DND-41 (cell line): ENCODE measurements around the gene HTRA1.

Experiments
- ATAC-seq: fragments of 200-7000 bp; cut with Tn5 transposase; 3 replicates; pipeline ENCODE4 v1.9.1; 2021; ENCODE audit warnings: low read depth; ENCODE audit not compliant: insufficient read depth
- DNase-seq: peaks from one replicate; pipeline ENCODE4 v3.0.0-alpha.2; 2020
- H2AFZ ChIP-seq: 2 replicates; pipeline ENCODE4 v1.6.0; 2012; ENCODE audit warnings: low read depth, low read length
- H3K27ac ChIP-seq: 2 replicates; pipeline ENCODE4 v1.5.1; 2012; ENCODE audit warnings: low read length, inconsistent platforms
- H3K27me3 ChIP-seq: fragments of 200-600 bp; sonication (generic); 2 replicates; pipeline ENCODE4 v1.6.0; 2012; ENCODE audit warnings: low read length, mild to moderate bottlenecking, inconsistent platforms; ENCODE audit not compliant: insufficient read depth, poor library complexity
- H3K36me3 ChIP-seq: 2 replicates; pipeline ENCODE4 v1.5.1; 2012; ENCODE audit warnings: low read length, inconsistent platforms; ENCODE audit not compliant: insufficient read depth
- H3K4me1 ChIP-seq: 2 replicates; pipeline ENCODE4 v1.5.1; 2012; ENCODE audit warnings: mild to moderate bottlenecking, low read length; ENCODE audit not compliant: insufficient read depth
- H3K4me2 ChIP-seq: 2 replicates; pipeline ENCODE4 v1.6.0; 2012; ENCODE audit warnings: mild to moderate bottlenecking, moderate library complexity, low read length, inconsistent platforms; ENCODE audit not compliant: insufficient read depth
- H3K4me3 ChIP-seq, 2 experiments: fragments of 200-600 bp in 1 of 2; shearing (Covaris generic) in 1 of 2; 2 replicates each; pipeline ENCODE4 v1.5.1; 2012 to 2016; ENCODE audit warnings: inconsistent platforms in 2 of 2, low read length in 2 of 2, mild to moderate bottlenecking in 2 of 2, low read depth in 1 of 2, moderate library complexity in 1 of 2
- H3K79me2 ChIP-seq: 2 replicates; pipeline ENCODE4 v1.6.0; 2012; ENCODE audit warnings: low read length, inconsistent platforms; ENCODE audit not compliant: insufficient read depth
- H3K9ac ChIP-seq: 2 replicates; pipeline ENCODE4 v1.6.0; 2012; ENCODE audit warnings: low read depth, mild to moderate bottlenecking, inconsistent platforms, low read length, moderate library complexity
- H3K9me3 ChIP-seq: 2 replicates; pipeline ENCODE4 v1.5.1; 2012; ENCODE audit warnings: low read length, moderate library complexity, mild to moderate bottlenecking, inconsistent platforms; ENCODE audit not compliant: insufficient read depth, severe bottlenecking
- H4K20me1 ChIP-seq: 2 replicates; pipeline ENCODE4 v1.6.0; 2012; ENCODE audit warnings: low read length; ENCODE audit not compliant: insufficient read depth
- EZH2 ChIP-seq: IDR thresholded peaks from 3 replicates; pipeline ENCODE4 v1.6.1; 2012; ENCODE audit warnings: borderline replicate concordance, low read depth, mild to moderate bottlenecking, moderate library complexity, low read length, inconsistent platforms; ENCODE audit not compliant: severe bottlenecking
- TF ChIP-seq, protein P1 (sequence below): IDR thresholded peaks from 2 replicates; pipeline ENCODE4 v1.5.1; 2012; ENCODE audit warnings: borderline replicate concordance, low read length, moderate library complexity, mild to moderate bottlenecking; ENCODE audit not compliant: poor library complexity, severe bottlenecking; ENCODE audit errors: extremely low read depth

HTRA1 gene

GRCh38 chr10:122550983-122551382 is 89.6 kb downstream of the HTRA1 start:
- no peaks in the 10 kb centered on the region for H3K9me3 ChIP-seq
- H3K4me1 ChIP-seq, result peaks cover 4% of the 10 kb centered on the region; the same call in 1 of the 2 replicates
- no peak for DNase-seq
- TF ChIP-seq, protein P1, sequence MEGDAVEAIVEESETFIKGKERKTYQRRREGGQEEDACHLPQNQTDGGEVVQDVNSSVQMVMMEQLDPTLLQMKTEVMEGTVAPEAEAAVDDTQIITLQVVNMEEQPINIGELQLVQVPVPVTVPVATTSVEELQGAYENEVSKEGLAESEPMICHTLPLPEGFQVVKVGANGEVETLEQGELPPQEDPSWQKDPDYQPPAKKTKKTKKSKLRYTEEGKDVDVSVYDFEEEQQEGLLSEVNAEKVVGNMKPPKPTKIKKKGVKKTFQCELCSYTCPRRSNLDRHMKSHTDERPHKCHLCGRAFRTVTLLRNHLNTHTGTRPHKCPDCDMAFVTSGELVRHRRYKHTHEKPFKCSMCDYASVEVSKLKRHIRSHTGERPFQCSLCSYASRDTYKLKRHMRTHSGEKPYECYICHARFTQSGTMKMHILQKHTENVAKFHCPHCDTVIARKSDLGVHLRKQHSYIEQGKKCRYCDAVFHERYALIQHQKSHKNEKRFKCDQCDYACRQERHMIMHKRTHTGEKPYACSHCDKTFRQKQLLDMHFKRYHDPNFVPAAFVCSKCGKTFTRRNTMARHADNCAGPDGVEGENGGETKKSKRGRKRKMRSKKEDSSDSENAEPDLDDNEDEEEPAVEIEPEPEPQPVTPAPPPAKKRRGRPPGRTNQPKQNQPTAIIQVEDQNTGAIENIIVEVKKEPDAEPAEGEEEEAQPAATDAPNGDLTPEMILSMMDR, result no peak
- no peak for TF ChIP-seq EZH2
- no peaks in the 10 kb centered on the region for H4K20me1 ChIP-seq
- peak; percentile 49; the same call in 2 of the 3 replicates for ATAC-seq
- no peak overlapping the region for H3K27ac ChIP-seq
- no peak overlapping the region for H2AFZ ChIP-seq
- no peaks in the 10 kb centered on the region for H3K27me3 ChIP-seq
- H3K9ac ChIP-seq, result no peak overlapping the region
- H3K4me2 ChIP-seq, result no peak overlapping the region
- H3K36me3 ChIP-seq, result no peaks in the 10 kb centered on the region
- no peaks in the 10 kb centered on the region for H3K79me2 ChIP-seq
- no peak overlapping the region for H3K4me3 ChIP-seq

- no peaks in the 10 kb centered on the region for H3K27me3 ChIP-seq
- H3K4me1 ChIP-seq, result peaks cover 4% of the 10 kb centered on the region; the same call in 1 of the 2 replicates
- H3K79me2 ChIP-seq, result no peaks in the 10 kb centered on the region
- H4K20me1 ChIP-seq, result no peaks in the 10 kb centered on the region
- H3K4me2 ChIP-seq, result no peak overlapping the region
- TF ChIP-seq, protein P1, result no peak
- TF ChIP-seq EZH2, result no peak
- H3K9me3 ChIP-seq, result no peaks in the 10 kb centered on the region
- DNase-seq, result no peak
- no peak overlapping the region for H2AFZ ChIP-seq
- H3K36me3 ChIP-seq, result no peaks in the 10 kb centered on the region
- 0 out of 3 replicates have a peak, but pooled peaks have one; percentile 17 for ATAC-seq
- H3K9ac ChIP-seq, result no peak overlapping the region
- no peak overlapping the region for H3K4me3 ChIP-seq
- no peak overlapping the region for H3K27ac ChIP-seq
Measured at GRCh38 chr10:122551450-122551849, 90.1 kb downstream of the HTRA1 start.

- Histone ChIP-seq H3K9me3 (no peaks in the 10 kb centered on the region), H4K20me1 (no peaks in the 10 kb centered on the region), H3K27ac (no peak overlapping the region), H3K4me3 (no peak overlapping the region), H3K79me2 (no peaks in the 10 kb centered on the region), H3K4me1 (peaks cover 8% of the 10 kb centered on the region), H3K4me2 (no peak overlapping the region), H3K27me3 (no peaks in the 10 kb centered on the region), H3K36me3 (no peaks in the 10 kb centered on the region), H2AFZ (no peak overlapping the region), H3K9ac (no peak overlapping the region)
- TF ChIP-seq, protein P1, result no peak
- TF ChIP-seq EZH2, result no peak
- DNase-seq (no peak), ATAC-seq (no peak)
Measured at GRCh38 chr10:122553341-122553740, 92.0 kb downstream of the HTRA1 start.
